ENCODE measurements around the gene SDHB.

DNA sequence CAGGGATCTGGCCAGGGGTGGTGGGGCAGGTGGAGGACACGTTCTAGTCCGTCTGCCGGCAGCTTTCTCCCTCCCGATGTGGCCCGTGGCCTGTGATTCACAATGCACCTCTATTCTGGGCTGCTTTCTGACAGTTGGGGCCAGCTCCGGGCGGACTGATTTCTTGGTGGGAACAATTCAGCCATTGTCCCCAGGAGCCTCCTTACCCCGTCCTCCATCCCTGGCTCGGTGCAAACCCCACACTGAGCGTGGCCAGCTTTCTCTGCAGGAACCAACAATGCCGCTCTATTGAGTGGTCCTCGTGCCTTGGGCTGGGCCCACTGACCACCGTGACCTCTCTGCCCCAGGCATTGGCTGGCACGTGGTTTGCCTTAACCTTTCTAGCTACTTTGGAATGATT is 35.7 kb upstream of the SDHB start:
- no peak for TF ChIP-seq TAF1 (IDR thresholded peaks at IDR 0.05; ENCODE audit: low read depth, low read length)
- no peak for TF ChIP-seq BRCA1 (IDR thresholded peaks at IDR 0.05; ENCODE audit: low read depth, low read length)
- TF ChIP-seq, protein P1, sequence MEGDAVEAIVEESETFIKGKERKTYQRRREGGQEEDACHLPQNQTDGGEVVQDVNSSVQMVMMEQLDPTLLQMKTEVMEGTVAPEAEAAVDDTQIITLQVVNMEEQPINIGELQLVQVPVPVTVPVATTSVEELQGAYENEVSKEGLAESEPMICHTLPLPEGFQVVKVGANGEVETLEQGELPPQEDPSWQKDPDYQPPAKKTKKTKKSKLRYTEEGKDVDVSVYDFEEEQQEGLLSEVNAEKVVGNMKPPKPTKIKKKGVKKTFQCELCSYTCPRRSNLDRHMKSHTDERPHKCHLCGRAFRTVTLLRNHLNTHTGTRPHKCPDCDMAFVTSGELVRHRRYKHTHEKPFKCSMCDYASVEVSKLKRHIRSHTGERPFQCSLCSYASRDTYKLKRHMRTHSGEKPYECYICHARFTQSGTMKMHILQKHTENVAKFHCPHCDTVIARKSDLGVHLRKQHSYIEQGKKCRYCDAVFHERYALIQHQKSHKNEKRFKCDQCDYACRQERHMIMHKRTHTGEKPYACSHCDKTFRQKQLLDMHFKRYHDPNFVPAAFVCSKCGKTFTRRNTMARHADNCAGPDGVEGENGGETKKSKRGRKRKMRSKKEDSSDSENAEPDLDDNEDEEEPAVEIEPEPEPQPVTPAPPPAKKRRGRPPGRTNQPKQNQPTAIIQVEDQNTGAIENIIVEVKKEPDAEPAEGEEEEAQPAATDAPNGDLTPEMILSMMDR (IDR thresholded peaks at IDR 0.05; ENCODE audit: control extremely low read depth in 1 of 3, insufficient read depth in 1 of 3, low read depth in 1 of 3, low read length in 3 of 3), result no peak
- TF ChIP-seq YY1 (IDR thresholded peaks at IDR 0.05; ENCODE audit: low read depth, low read length), result no peak
- no peak for TF ChIP-seq SP1 (IDR thresholded peaks at IDR 0.05; ENCODE audit: low read depth, low read length)
- no peak for TF ChIP-seq KDM5A (IDR thresholded peaks at IDR 0.05; ENCODE audit: low read length)
- no peak for TF ChIP-seq EZH2 (IDR thresholded peaks at IDR 0.05; ENCODE audit: low read depth, low read length, severe bottlenecking)
- TF ChIP-seq JUN (IDR thresholded peaks at IDR 0.05; ENCODE audit: low read depth, low read length), result no peak
- TF ChIP-seq POLR2AphosphoS5 (IDR thresholded peaks at IDR 0.05; ENCODE audit: low read depth, low read length), result no peak
- TF ChIP-seq, protein P2, sequence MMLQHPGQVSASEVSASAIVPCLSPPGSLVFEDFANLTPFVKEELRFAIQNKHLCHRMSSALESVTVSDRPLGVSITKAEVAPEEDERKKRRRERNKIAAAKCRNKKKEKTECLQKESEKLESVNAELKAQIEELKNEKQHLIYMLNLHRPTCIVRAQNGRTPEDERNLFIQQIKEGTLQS (IDR thresholded peaks at IDR 0.05; ENCODE audit: insufficient read depth, low read depth, low read length), result no peak
- TF ChIP-seq POLR2A (IDR thresholded peaks at IDR 0.05; ENCODE audit: control extremely low read depth in 1 of 2, low read depth in 2 of 2, low read length in 2 of 2), result no peak
